IMR-90 (cell line): ENCODE results near the gene SLC16A9.
"Not testable (repeated sequence)": the region's sequence is repeated elsewhere in the genome, so short reads cannot be mapped to it uniquely, and the experiment has no call there.

Experiments used
- NFE2L2 ChIP-seq: fragments of 150-350 bp; IDR thresholded peaks from 2 replicates; pipeline ENCODE4 v1.6.1; 2016; ENCODE audit warnings: low read depth, mild to moderate bottlenecking, low read length
- POLR2A ChIP-seq: IDR thresholded peaks from 2 replicates; pipeline ENCODE4 v1.6.1; 2012; ENCODE audit warnings: mild to moderate bottlenecking, low read depth, low read length

GRCh38 chr10:59729167-59729566, 19.5 kb upstream of the SLC16A9 start:
- not testable (repeated sequence) for TF ChIP-seq POLR2A, NFE2L2
